ENCODE results near the gene PCDHGC4. TPM values are rescaled to one million over a fixed set of nuclear protein-coding genes. Genes with fewer than 3 reads are reported as not detected.

PCDHGC4 gene
- total and polyA plus RNA-seq, 2 of the 13 experiments (the other 11 are each of a cell fraction or from before 2014, with no cell fraction given), result 0.07 TPM; not detected in 1

DNA sequence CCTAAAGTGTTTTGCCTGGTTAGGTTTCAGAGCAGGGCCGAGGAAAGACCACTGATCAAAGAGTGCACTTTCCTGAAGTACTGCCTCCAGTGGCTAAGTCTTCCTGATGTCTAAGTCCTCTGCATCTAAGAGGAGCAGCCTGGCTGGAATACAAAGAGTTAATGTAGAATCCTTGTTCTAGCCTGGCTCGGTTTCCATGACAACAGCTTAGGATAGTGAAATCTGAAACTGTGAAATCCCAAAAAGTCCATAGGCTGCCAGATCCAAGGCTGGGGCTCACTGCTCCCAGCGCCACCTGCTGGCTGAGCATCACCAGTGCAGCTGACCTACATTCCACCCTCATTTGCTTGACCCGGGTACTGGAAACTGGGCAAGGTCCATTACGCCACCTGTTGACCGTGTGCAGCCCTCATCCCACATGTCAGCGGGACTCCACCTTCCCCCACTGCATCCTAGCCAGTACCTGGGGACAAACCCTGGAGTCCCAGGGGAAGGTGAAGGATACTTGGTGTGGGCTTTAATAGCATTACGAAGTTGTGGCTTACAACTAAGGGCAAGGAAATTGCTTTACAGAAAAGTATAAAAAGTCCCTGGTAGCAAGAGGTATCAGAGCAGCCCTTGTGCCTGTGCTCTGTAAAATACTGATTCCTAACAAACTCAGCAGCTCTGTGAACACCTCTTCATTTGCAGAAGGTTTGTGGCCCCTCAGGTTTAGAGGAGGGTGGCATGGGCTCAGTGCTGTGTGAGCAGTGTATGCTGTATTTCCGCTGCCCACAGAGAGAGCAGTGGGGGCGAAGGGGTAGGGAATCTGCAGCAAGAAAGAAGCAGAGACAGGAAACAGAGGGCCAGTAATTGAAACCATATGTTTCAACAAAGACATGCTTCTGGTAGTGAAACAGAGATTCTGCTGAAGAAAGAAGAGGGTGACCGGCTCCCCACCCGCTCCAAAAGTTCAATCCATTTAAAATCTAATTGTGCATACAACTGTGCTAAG is 40.1 kb downstream of the PCDHGC4 start (continued):
- no peak for TF ChIP-seq SOX6 (IDR thresholded peaks at IDR 0.05)
- peak; percentile 52 for TF ChIP-seq SOX6 (CRISPR knock-in tag; IDR thresholded peaks at IDR 0.05)
- no peak for TF ChIP-seq ZNF274 (CRISPR knock-in tag; IDR thresholded peaks at IDR 0.05)
- TF ChIP-seq ZNF33A (CRISPR knock-in tag; IDR thresholded peaks at IDR 0.05; ENCODE audit: borderline replicate concordance), result no peak
- 0 out of 2 replicates have a peak, but pooled peaks have one; percentile 68 for TF ChIP-seq ERF (CRISPR knock-in tag; IDR thresholded peaks at IDR 0.05)
- no peak for TF ChIP-seq GATA4 (IDR thresholded peaks at IDR 0.05; ENCODE audit: borderline replicate concordance, low read depth)
- no peak for TF ChIP-seq DNMT1 (CRISPR knock-in tag; IDR thresholded peaks at IDR 0.05)
- no peak for TF ChIP-seq ZC3H4 (CRISPR knock-in tag; IDR thresholded peaks at IDR 0.05; ENCODE audit: borderline replicate concordance)
- no peak for TF ChIP-seq ZBTB40 (IDR thresholded peaks at IDR 0.05)
- no peak for TF ChIP-seq ZBTB40 (CRISPR knock-in tag; IDR thresholded peaks at IDR 0.05)
- no peak for TF ChIP-seq TAF15 (IDR thresholded peaks at IDR 0.05; ENCODE audit: low read depth, low read length, poor library complexity, severe bottlenecking)

All from HepG2 (cell line).